NT2/D1 (cell line): ENCODE data around the gene LCE1E.

Source experiments
- SUZ12 ChIP-seq: IDR thresholded peaks from 2 replicates; pipeline ENCODE4 v1.6.1; 2011; ENCODE audit not compliant: insufficient read length, insufficient read depth; ENCODE audit errors: extremely low read depth
- YY1 ChIP-seq: IDR thresholded peaks from 2 replicates; pipeline ENCODE4 v1.6.1; 2011; ENCODE audit not compliant: insufficient read length, insufficient read depth
- ZNF274 ChIP-seq: IDR thresholded peaks from 2 replicates; pipeline ENCODE4 v1.6.1; 2011; ENCODE audit warnings: mild to moderate bottlenecking, low read depth, low read length

DNA sequence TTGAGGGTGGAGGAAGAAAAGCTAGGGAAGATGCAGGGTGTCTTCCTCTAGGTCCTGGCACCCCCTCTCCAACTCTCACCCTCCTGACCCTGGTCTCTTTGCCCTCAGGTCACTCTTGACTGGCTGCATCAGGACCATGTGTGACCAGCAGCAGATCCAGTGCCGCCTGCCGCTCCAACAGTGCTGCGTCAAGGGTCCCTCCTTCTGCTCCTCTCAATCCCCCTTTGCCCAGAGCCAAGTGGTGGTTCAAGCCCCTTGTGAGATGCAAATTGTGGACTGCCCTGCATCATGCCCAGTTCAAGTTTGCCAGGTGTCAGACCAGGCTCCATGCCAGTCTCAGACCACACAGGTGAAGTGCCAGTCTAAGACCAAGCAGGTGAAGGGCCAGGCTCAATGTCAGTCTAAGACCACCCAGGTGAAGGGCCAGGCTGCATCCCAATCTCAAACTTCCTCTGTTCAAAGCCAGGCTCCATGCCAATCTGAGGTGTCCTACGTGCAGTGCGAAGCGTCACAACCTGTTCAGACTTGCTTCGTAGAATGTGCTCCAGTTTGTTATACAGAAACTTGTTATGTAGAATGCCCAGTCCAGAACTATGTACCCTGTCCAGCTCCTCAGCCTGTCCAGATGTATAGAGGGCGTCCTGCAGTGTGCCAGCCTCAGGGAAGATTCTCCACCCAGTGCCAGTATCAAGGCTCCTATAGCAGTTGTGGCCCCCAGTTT, 26.4 kb upstream of the LCE1E start:
- no peak for TF ChIP-seq SUZ12
- TF ChIP-seq YY1: no peak
- TF ChIP-seq ZNF274: no peak
